Upper lobe of left lung (tissue), 4 donors: Measurements from ENCODE around the gene CDC42EP1.

Experiments
- POLR2AphosphoS5 ChIP-seq, 2 donors: sonication (generic); formaldehyde crosslinking; IDR thresholded peaks; one replicate each; pipeline ENCODE4 v1.5.1; 2017; ENCODE audit warnings: antibody characterized with exemption in 2 of 2
- TF ChIP-seq, protein P1 (sequence below), 6 experiments: fragments of 450-650 bp in 4 of 6; fragments of 200-600 bp in 2 of 6; sonication (generic) in 2 of 6; IDR thresholded peaks; one replicate each; pipeline ENCODE4 v1.5.1; 2016 to 2019; ENCODE audit warnings: antibody characterized with exemption in 6 of 6

DNA sequence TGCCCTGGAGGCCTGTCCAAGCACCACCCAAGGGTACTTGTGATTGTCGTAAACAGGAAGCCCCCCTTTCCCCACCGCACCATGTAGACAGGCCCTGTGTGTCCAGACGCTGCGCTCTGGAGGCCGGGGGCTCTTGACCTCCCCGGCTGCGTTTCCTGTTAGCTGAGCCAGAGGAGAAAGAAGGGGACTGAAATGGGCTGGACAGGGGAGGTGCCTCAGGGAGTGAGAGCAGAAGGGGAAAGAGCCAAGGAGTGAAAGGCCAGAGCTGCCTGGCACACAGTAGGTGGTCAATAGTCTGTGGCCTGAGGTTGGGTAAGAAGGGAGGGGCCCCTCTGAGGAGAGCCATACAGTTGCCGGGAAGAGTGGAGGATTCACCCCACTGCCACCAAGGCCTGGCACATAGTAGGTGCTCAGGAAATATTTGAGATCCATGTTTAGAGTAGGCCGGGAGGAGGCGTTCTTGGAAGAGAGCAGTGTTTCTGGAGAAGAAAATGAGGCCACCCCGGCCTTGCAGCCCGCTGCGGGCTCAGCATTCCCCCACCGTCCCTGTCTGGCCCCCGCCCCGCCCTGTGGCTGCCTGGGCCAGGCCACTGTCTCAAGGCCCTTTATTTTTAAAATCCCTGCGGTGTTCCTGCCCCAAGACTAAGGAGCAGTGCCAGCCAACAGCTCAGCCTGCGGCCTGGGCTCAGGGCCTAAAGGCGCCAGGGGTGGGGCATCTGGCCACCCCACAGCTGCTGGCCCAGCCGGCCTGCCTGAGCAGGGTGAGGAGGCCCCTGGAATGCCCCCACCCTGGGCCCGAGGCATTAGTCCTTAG is 13.6 kb upstream of the CDC42EP1 start:
- peak in 1 of 2 donors; percentile 5 for TF ChIP-seq POLR2AphosphoS5 (IDR thresholded peaks at IDR 0.05)
- TF ChIP-seq, protein P1, sequence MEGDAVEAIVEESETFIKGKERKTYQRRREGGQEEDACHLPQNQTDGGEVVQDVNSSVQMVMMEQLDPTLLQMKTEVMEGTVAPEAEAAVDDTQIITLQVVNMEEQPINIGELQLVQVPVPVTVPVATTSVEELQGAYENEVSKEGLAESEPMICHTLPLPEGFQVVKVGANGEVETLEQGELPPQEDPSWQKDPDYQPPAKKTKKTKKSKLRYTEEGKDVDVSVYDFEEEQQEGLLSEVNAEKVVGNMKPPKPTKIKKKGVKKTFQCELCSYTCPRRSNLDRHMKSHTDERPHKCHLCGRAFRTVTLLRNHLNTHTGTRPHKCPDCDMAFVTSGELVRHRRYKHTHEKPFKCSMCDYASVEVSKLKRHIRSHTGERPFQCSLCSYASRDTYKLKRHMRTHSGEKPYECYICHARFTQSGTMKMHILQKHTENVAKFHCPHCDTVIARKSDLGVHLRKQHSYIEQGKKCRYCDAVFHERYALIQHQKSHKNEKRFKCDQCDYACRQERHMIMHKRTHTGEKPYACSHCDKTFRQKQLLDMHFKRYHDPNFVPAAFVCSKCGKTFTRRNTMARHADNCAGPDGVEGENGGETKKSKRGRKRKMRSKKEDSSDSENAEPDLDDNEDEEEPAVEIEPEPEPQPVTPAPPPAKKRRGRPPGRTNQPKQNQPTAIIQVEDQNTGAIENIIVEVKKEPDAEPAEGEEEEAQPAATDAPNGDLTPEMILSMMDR (IDR thresholded peaks at IDR 0.05) = no peak
